ENCODE measurements around the gene ETHE1.

The ETHE1 gene
- total RNA-seq, result 9.5 to 14.2 (median 13.2) reads per million in 4 donors

GRCh38 chr19:43526884-43527859 lies at the start of gene ETHE1:
Gene ETHE1, minus strand, starts transcription at chr19:43527201. Its CDS starts 24 bp downstream, at chr19:43527177.
- DNase-seq, result peak; percentile 53 to 83 (median 65)

GRCh38 chr19:43575955-43576878 lies 49.2 kb upstream of the ETHE1 start:
- DNase-seq, result no peak

- DNase-seq, result peak; percentile 95 to 99 (median 97)
These were observed 48.4 kb upstream of the ETHE1 start, which contains the start of the genes PINLYP and XRCC1 for GRCh38 chr19:43575156-43575950. Gene PINLYP, plus strand, starts transcription at chr19:43575801. Its CDS starts 1,391 bp downstream, at chr19:43577192. Gene XRCC1, minus strand, starts transcription at chr19:43575527. Its CDS starts 69 bp downstream, at chr19:43575458.

- DNase-seq, result no peak
These were observed 47.6 kb upstream of the ETHE1 start for GRCh38 chr19:43574424-43575155.

- DNase-seq, result no peak
These were observed 45.2 kb upstream of the ETHE1 start for GRCh38 chr19:43572171-43572588.

GRCh38 chr19:43570174-43570791 lies 43.3 kb upstream of the ETHE1 start:
- DNase-seq, result no peak

- no peak for DNase-seq
These were observed 42.7 kb upstream of the ETHE1 start for GRCh38 chr19:43569657-43570056.

- DNase-seq, result no peak
These were observed 37.8 kb upstream of the ETHE1 start for GRCh38 chr19:43564800-43565199.

GRCh38 chr19:43563816-43564457 lies 36.9 kb upstream of the ETHE1 start:
- DNase-seq, result no peak

GRCh38 chr19:43562698-43563241 lies 35.8 kb upstream of the ETHE1 start:
- DNase-seq, result peak; percentile 49 to 94 (median 66)

GRCh38 chr19:43562226-43562697 lies 35.3 kb upstream of the ETHE1 start:
- peak in 1 of 5 donors; percentile 7 for DNase-seq

GRCh38 chr19:43561139-43561970 lies 34.4 kb upstream of the ETHE1 start:
- DNase-seq, result no peak

GRCh38 chr19:43560687-43561086 lies 33.7 kb upstream of the ETHE1 start:
- DNase-seq, result no peak

- DNase-seq, result peak; percentile 52 to 83 (median 74)
These were observed 28.3 kb upstream of the ETHE1 start for GRCh38 chr19:43555185-43555770.

- no peak for DNase-seq
These were observed 27.4 kb upstream of the ETHE1 start for GRCh38 chr19:43554317-43554895.

GRCh38 chr19:43553656-43554055 lies 26.7 kb upstream of the ETHE1 start:
- DNase-seq, result no peak

- DNase-seq, result no peak
These were observed 25.6 kb upstream of the ETHE1 start for GRCh38 chr19:43552616-43553015.

GRCh38 chr19:43552198-43552450 lies 25.1 kb upstream of the ETHE1 start:
- no peak for DNase-seq
